RPMI7951 (cell line): ENCODE results near the gene CDK12. TPM values are rescaled to one million over a fixed set of nuclear protein-coding genes. Genes with fewer than 3 reads are reported as not detected.
A peak's percentile ranks its signal among the peaks of the same experiment; 100 is the strongest.
"Not testable (repeated sequence)": the region's sequence is repeated elsewhere in the genome, so short reads cannot be mapped to it uniquely, and the experiment has no call there.

ENCODE experiments used
- DNase-seq: peaks from one replicate; pipeline ENCODE4 v3.0.0-alpha.2; 2012; ENCODE audit warnings: low read depth
- total RNA-seq: library from RNA; depleted of rRNA; stranded (reverse); fragments of >200 nt; shearing (Covaris generic); gene quantifications from 2 replicates; pipeline ENCODE4 v1.2.3, GENCODE V29; 2014

CDK12 gene
- total RNA-seq, 1 experiment from 2014 or later = 15.6 TPM

- DNase-seq = not testable (repeated sequence)
Measured at GRCh38 chr17:39496921-39497320, 35.6 kb downstream of the CDK12 start.

- no peak for DNase-seq
Measured at GRCh38 chr17:39507511-39507910, 46.2 kb downstream of the CDK12 start.

- DNase-seq = no peak
Measured at GRCh38 chr17:39508987-39509386, 47.7 kb downstream of the CDK12 start.

GRCh38 chr17:39513309-39513708, 52.0 kb downstream of the CDK12 start:
- DNase-seq = no peak

GRCh38 chr17:39513915-39514314, 52.6 kb downstream of the CDK12 start:
- DNase-seq = no peak

GRCh38 chr17:39517224-39517623, 55.9 kb downstream of the CDK12 start:
- DNase-seq = peak; percentile 4

GRCh38 chr17:39525801-39526506, 64.7 kb downstream of the CDK12 start:
- DNase-seq = no peak

- peak; percentile 10 for DNase-seq
Measured at GRCh38 chr17:39527220-39527813, 66.0 kb downstream of the CDK12 start.

GRCh38 chr17:39529455-39529854, 68.2 kb downstream of the CDK12 start:
- DNase-seq = no peak

- no peak for DNase-seq
Measured at GRCh38 chr17:39530513-39530912, 69.2 kb downstream of the CDK12 start.

GRCh38 chr17:39531252-39531651, 70.0 kb downstream of the CDK12 start:
- no peak for DNase-seq

GRCh38 chr17:39533891-39534290, 72.6 kb downstream of the CDK12 start:
- DNase-seq = no peak

- no peak for DNase-seq
Measured at GRCh38 chr17:39534768-39535405, 73.6 kb downstream of the CDK12 start.

- no peak for DNase-seq
Measured at GRCh38 chr17:39536468-39536867, 75.2 kb downstream of the CDK12 start.

GRCh38 chr17:39537364-39537763, 76.1 kb downstream of the CDK12 start:
- not testable (repeated sequence) for DNase-seq

GRCh38 chr17:39538866-39539265, 77.6 kb downstream of the CDK12 start:
- DNase-seq = no peak

- DNase-seq = no peak
Measured at GRCh38 chr17:39540611-39541010, 79.3 kb downstream of the CDK12 start.

- no peak for DNase-seq
Measured at GRCh38 chr17:39541652-39542051, 80.4 kb downstream of the CDK12 start.

- no peak for DNase-seq
Measured at GRCh38 chr17:39543176-39543575, 81.9 kb downstream of the CDK12 start.

GRCh38 chr17:39543664-39544063, 82.4 kb downstream of the CDK12 start:
- no peak for DNase-seq

- DNase-seq = not testable (repeated sequence)
Measured at GRCh38 chr17:39544361-39544760, 83.1 kb downstream of the CDK12 start.

GRCh38 chr17:39547713-39548478, 86.6 kb downstream of the CDK12 start:
- peak; percentile 26 for DNase-seq
